ENCODE data around the gene ATXN1. TPM values are rescaled to one million over a fixed set of nuclear protein-coding genes. Genes with fewer than 3 reads are reported as not detected.

ATXN1 gene
- total RNA-seq, 1 experiment from 2014 or later: 5.6 TPM

DNA sequence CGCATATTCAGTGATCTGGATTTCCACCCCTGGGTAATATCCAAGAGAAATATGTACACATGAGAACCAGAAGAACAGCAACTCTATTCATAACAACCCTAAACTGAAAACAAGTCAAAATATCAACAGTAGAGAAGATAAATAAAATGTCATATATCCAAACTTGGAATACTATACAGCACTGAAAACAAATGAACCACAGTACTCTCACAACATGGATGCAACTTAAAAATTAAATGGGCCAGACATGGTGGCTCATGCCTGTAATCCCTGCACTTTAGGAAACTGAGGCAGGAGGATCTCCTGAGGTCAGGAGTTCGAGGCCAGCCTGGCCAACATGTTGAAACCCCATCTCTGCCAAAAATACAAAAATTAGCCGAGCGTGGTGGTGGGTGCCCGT, 16.5 kb upstream of the ATXN1 start:
- Histone ChIP-seq H2BK12ac (ENCODE audit: insufficient read length, low read depth, low read length) (no peak overlapping the region), H2AFZ (ENCODE audit: low read length) (no peak overlapping the region), H3K9ac (ENCODE audit: extremely low read depth, insufficient read length, low read length) (no peak overlapping the region), H4K8ac (replicated peaks; ENCODE audit: insufficient read length, low read depth, low read length) (no peak overlapping the region), H3K23me2 (ENCODE audit: insufficient read length, low read depth, low read length, poor library complexity, severe bottlenecking) (no peaks in the 10 kb centered on the region), H3K4me1 (ENCODE audit: insufficient read depth, low read length) (no peaks in the 10 kb centered on the region; the same call in 1 of the 2 replicates), H3T11ph (ENCODE audit: low read length) (no peak overlapping the region), H3K14ac (ENCODE audit: insufficient read depth, low read length) (no peak overlapping the region), H3K56ac (ENCODE audit: insufficient read length, low read depth, low read length) (no peak overlapping the region), H3K4me2 (ENCODE audit: insufficient read depth, insufficient read length, low read length) (no peak overlapping the region), H2BK5ac (ENCODE audit: insufficient read length, low read length) (no peak overlapping the region), H3K27ac (ENCODE audit: insufficient read length, low read depth, low read length) (no peak overlapping the region), H4K20me1 (ENCODE audit: control insufficient read depth, insufficient read depth, insufficient read length) (no peaks in the 10 kb centered on the region), H2BK15ac (ENCODE audit: low read depth, low read length) (no peak overlapping the region), H2BK120ac (ENCODE audit: low read depth, low read length, poor library complexity, severe bottlenecking) (no peak overlapping the region), H3K79me1 (ENCODE audit: insufficient read depth, low read depth, low read length, poor library complexity, severe bottlenecking) (no peaks in the 10 kb centered on the region), H3K27me3 (ENCODE audit: insufficient read depth, low read length) (no peaks in the 10 kb centered on the region), H3K9me3 (ENCODE audit: control insufficient read depth, low read depth, low read length) (no peaks in the 10 kb centered on the region), H3K4ac (ENCODE audit: low read depth, low read length) (no peak overlapping the region), H2AK5ac (ENCODE audit: insufficient read length, low read length) (no peak overlapping the region), H4K5ac (ENCODE audit: insufficient read length, low read depth, low read length) (no peak overlapping the region), H3K23ac (ENCODE audit: insufficient read length, low read depth, low read length) (no peak overlapping the region), H3K18ac (ENCODE audit: insufficient read length, low read depth, low read length) (no peak overlapping the region), H3K79me2 (ENCODE audit: insufficient read depth, low read length) (no peaks in the 10 kb centered on the region), H2BK20ac (ENCODE audit: low read depth, low read length, poor library complexity, severe bottlenecking) (no peak overlapping the region), H4K91ac (ENCODE audit: insufficient read length, low read depth, low read length) (no peak overlapping the region)
- H3K27ac Mint-ChIP-seq: no peak overlapping the region
- no peaks in the 10 kb centered on the region for H3K36me3 Mint-ChIP-seq (ENCODE audit: insufficient read depth in 1 of 3, low read depth in 3 of 3)
- no peak overlapping the region for H3K4me3 Mint-ChIP-seq
- peaks cover 1% of the 10 kb centered on the region; the same call in 1 of the 2 replicates for H3K27me3 Mint-ChIP-seq (ENCODE audit: low read depth)
- H3K9me3 Mint-ChIP-seq: peaks cover 1 to 3% of the 10 kb centered on the region in 2 experiments; a peak in 2 of 5 replicates
- WGBS (ENCODE audit: extremely low coverage, insufficient read length, low lambda C conversion rate): no CpG with 5 or more reads among the region's 5 CpGs
- TF ChIP-seq, protein P1, sequence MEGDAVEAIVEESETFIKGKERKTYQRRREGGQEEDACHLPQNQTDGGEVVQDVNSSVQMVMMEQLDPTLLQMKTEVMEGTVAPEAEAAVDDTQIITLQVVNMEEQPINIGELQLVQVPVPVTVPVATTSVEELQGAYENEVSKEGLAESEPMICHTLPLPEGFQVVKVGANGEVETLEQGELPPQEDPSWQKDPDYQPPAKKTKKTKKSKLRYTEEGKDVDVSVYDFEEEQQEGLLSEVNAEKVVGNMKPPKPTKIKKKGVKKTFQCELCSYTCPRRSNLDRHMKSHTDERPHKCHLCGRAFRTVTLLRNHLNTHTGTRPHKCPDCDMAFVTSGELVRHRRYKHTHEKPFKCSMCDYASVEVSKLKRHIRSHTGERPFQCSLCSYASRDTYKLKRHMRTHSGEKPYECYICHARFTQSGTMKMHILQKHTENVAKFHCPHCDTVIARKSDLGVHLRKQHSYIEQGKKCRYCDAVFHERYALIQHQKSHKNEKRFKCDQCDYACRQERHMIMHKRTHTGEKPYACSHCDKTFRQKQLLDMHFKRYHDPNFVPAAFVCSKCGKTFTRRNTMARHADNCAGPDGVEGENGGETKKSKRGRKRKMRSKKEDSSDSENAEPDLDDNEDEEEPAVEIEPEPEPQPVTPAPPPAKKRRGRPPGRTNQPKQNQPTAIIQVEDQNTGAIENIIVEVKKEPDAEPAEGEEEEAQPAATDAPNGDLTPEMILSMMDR (conservative IDR thresholded peaks at IDR 0.05): no peak
- peaks cover 5 to 9% of the 10 kb centered on the region in 2 experiments for H3K4me1 Mint-ChIP-seq
- no peak for DNase-seq
